Measurements from ENCODE around the gene ETFA.

Gene ETFA

DNA sequence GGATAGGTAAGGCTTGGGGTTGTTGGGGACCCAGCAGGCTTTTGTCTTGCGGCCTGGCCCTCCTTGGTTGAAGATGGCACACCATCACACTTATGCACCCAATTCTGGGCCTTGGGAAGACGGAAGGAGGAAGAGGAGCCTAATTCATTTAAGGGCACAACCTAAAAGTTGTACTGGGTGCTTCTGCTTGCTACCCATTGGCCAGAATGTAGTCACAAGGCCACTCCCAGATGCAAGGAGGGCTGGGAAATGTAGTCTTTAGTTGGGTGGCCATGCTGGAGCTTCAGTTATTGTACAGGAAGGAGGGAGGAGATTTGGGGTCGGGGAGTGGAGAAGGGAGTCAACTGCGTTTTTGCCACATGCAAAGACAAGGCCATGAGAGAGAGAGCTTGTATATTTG, 142.3 kb downstream of the ETFA start:
- no peak for DNase-seq
- in situ Hi-C loops (cut with HindIII; ENCODE audit: low pct_ligation_motif_present, low pct_unique_long_range_greater_than_20kb, low sequenced_read_pairs): no loop called here

DNA sequence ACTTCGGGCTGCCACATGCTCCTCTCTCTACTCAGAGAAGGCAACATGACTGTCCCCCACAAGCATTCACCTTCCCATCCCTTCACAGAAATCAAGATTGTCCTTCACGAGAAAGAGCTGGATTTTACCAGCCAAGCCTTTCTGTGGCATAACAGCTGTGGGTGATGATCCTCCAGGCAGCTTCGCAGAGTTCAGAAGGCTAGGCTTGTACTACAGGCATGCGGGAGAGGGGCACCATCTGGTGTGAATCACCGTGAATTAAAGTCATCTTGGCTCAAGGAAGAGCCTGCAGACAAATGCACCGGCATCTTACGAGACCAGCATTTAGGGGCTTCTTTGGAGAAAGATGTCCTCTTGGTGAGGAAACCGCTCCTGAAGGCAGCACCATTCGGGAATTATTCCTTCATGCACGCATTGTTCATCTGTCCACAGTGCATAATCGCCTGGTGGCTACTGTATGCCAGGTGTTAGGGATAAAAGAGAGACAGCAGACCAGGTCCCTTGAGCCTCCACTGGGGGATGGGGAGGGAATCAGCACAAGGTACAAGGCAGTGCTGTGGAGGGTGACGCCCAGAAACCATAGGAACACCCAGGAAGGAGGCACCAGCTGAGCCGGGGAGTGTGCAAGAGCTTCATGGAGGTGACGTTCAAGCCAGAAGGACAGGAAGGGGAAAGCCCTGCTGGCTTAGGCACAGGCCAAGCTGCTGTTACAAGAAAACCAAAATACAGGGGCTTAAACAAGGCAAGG, 142.9 kb downstream of the ETFA start:
- DNase-seq: no peak
- in situ Hi-C loops (cut with HindIII; ENCODE audit: low pct_ligation_motif_present, low pct_unique_long_range_greater_than_20kb, low sequenced_read_pairs): no loop called here

DNA sequence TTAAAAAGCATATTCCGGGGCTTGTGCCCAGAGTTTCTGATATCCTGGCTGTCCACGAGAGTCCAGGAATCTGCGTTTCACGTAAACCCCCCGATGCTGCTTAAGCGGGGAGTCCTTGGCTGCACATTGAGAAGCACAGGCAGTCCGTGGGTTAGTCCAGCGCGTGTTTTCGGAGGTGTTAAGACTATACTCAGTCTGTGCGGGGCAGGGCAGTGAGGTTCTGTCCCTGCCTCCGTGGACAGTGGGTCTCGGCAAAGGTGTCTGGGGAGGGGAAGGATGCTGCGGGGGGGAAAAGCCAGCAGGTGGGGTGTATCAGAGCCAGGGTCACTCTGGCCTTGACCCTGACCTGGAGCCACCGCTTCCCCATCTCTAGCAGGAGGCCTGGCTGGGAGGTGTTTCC, 145.3 kb downstream of the ETFA start:
- DNase-seq: no peak
- in situ Hi-C loops (cut with HindIII; ENCODE audit: low pct_ligation_motif_present, low pct_unique_long_range_greater_than_20kb, low sequenced_read_pairs): no loop called here
